HEK293 (cell line): Measurements from ENCODE around the gene HS3ST5.

Source experiments
- CTCF ChIA-PET: fragments of 350-600 bp; formaldehyde crosslinking; extraction: SDS; loops from one replicate; lab custom pipeline; 2021; ENCODE audit warnings: antibody characterized with exemption; lab: Yijun Ruan, JAX
- POLR2A ChIA-PET: fragments of 300-600 bp; formaldehyde crosslinking; extraction: SDS; loops from one replicate; lab custom pipeline; 2020; ENCODE audit warnings: antibody characterized with exemption, inconsistent platforms; lab: Yijun Ruan, JAX
- H3K27ac ChIP-seq: fragments of 200-500 bp; sonication (Bioruptor generic); 2 replicates; pipeline ENCODE4 v1.5.1; 2014; ENCODE audit warnings: low read depth, low read length, control low read depth, inconsistent platforms; ENCODE audit errors: extremely low read depth
- H3K36me3 ChIP-seq, 2 experiments: fragments of 200-500 bp in 1 of 2; sonication (Bioruptor generic) in 1 of 2; 1 replicate in 1 of 2; 2 replicates in 1 of 2; pipeline ENCODE4 v1.5.1; 2014 to 2017; ENCODE audit warnings: inconsistent platforms in 2 of 2, low read length in 2 of 2; ENCODE audit not compliant: control insufficient read depth in 2 of 2, insufficient read depth in 1 of 2
- H3K4me1 ChIP-seq: fragments of 200-500 bp; sonication (Bioruptor generic); 2 replicates; pipeline ENCODE4 v1.5.1; 2014; ENCODE audit warnings: mild to moderate bottlenecking, low read length, inconsistent platforms; ENCODE audit not compliant: control insufficient read depth, insufficient read depth
- H3K4me3 ChIP-seq: 2 replicates; pipeline ENCODE4 v1.5.1; 2011; ENCODE audit warnings: low read depth, mild to moderate bottlenecking, control low read depth, low read length, moderate library complexity
- H3K9me3 ChIP-seq: fragments of 200-500 bp; sonication (Bioruptor generic); 2 replicates; pipeline ENCODE4 v1.5.1; 2014; ENCODE audit warnings: low read depth, low read length, inconsistent platforms; ENCODE audit not compliant: control insufficient read depth, insufficient read depth
- KLF16 ChIP-seq: fragments of 450-650 bp; formaldehyde crosslinking; IDR thresholded peaks from 2 replicates; pipeline ENCODE4 v1.5.1; 2017; ENCODE audit warnings: missing biosample characterization, missing genetic modification characterization
- PBX3 ChIP-seq: sonication (generic); formaldehyde crosslinking; IDR thresholded peaks from 2 replicates; pipeline ENCODE4 v1.8.1; 2022; ENCODE audit warnings: mild to moderate bottlenecking, moderate library complexity, missing genetic modification reagents
- PRDM1 ChIP-seq: fragments of 450-650 bp; formaldehyde crosslinking; IDR thresholded peaks from 2 replicates; pipeline ENCODE4; 2016; ENCODE audit warnings: missing biosample characterization, missing genetic modification characterization
- ZNF133 ChIP-seq: fragments of 450-650 bp; formaldehyde crosslinking; IDR thresholded peaks from 2 replicates; pipeline ENCODE4 v1.5.1; 2016; ENCODE audit warnings: missing biosample characterization, missing genetic modification characterization
- ZNF146 ChIP-seq: fragments of 450-650 bp; formaldehyde crosslinking; IDR thresholded peaks from 2 replicates; pipeline ENCODE4 v1.5.1; 2016; ENCODE audit warnings: missing biosample characterization, missing genetic modification characterization
- ZNF16 ChIP-seq: fragments of 450-650 bp; formaldehyde crosslinking; IDR thresholded peaks from 2 replicates; pipeline ENCODE4 v1.5.1; 2016; ENCODE audit warnings: low read depth, missing biosample characterization, missing genetic modification characterization
- ZNF2 ChIP-seq: fragments of 450-650 bp; formaldehyde crosslinking; IDR thresholded peaks from 2 replicates; pipeline ENCODE4 v1.5.1; 2016; ENCODE audit warnings: missing biosample characterization, missing genetic modification characterization
- ZNF248 ChIP-seq: fragments of 450-650 bp; formaldehyde crosslinking; IDR thresholded peaks from 2 replicates; pipeline ENCODE4 v1.5.1; 2017; ENCODE audit warnings: missing biosample characterization, missing genetic modification characterization
- ZNF335 ChIP-seq: fragments of 450-650 bp; formaldehyde crosslinking; conservative IDR thresholded peaks from 2 replicates; pipeline ENCODE4 v1.5.1; 2016; ENCODE audit warnings: missing biosample characterization, missing genetic modification characterization
- ZNF404 ChIP-seq: fragments of 450-650 bp; formaldehyde crosslinking; IDR thresholded peaks from 2 replicates; pipeline ENCODE4 v1.5.1; 2017; ENCODE audit warnings: missing biosample characterization, missing genetic modification characterization
- ZNF423 ChIP-seq: fragments of 450-650 bp; formaldehyde crosslinking; IDR thresholded peaks from 2 replicates; pipeline ENCODE4 v1.5.1; 2016; ENCODE audit warnings: missing biosample characterization, missing genetic modification characterization
- ZNF488 ChIP-seq: fragments of 450-650 bp; formaldehyde crosslinking; IDR thresholded peaks from 2 replicates; pipeline ENCODE4 v1.5.1; 2016; ENCODE audit warnings: missing biosample characterization, missing genetic modification characterization
- ZNF513 ChIP-seq: fragments of 450-650 bp; IDR thresholded peaks from 2 replicates; pipeline ENCODE4 v1.5.1; 2018; ENCODE audit warnings: missing biosample characterization, missing genetic modification characterization
- ZNF558 ChIP-seq: fragments of 450-650 bp; formaldehyde crosslinking; IDR thresholded peaks from 2 replicates; pipeline ENCODE4 v1.5.1; 2016; ENCODE audit warnings: missing biosample characterization, missing genetic modification characterization
- ZNF596 ChIP-seq: fragments of 450-650 bp; IDR thresholded peaks from 2 replicates; pipeline ENCODE4 v1.5.0; 2018; ENCODE audit warnings: missing biosample characterization, mild to moderate bottlenecking, missing genetic modification characterization, moderate library complexity
- ZNF600 ChIP-seq: fragments of 450-650 bp; formaldehyde crosslinking; IDR thresholded peaks from 2 replicates; pipeline ENCODE4 v1.5.1; 2016; ENCODE audit warnings: missing biosample characterization, missing genetic modification characterization
- ZNF654 ChIP-seq: fragments of 450-650 bp; formaldehyde crosslinking; IDR thresholded peaks from 2 replicates; pipeline ENCODE4 v1.5.1; 2016; ENCODE audit warnings: low read depth, missing biosample characterization, missing genetic modification characterization
- ZNF837 ChIP-seq: fragments of 450-650 bp; formaldehyde crosslinking; IDR thresholded peaks from 2 replicates; pipeline ENCODE4 v1.5.1; 2016; ENCODE audit warnings: missing biosample characterization, missing genetic modification characterization
- ZSCAN30 ChIP-seq: fragments of 450-650 bp; IDR thresholded peaks from 2 replicates; pipeline ENCODE4 v1.5.1; 2018; ENCODE audit warnings: missing biosample characterization, mild to moderate bottlenecking, missing genetic modification characterization, moderate library complexity
- TF ChIP-seq, protein P1 (sequence below): fragments of 450-650 bp; formaldehyde crosslinking; IDR thresholded peaks from 2 replicates; pipeline ENCODE4 v1.5.1; 2016; ENCODE audit warnings: missing biosample characterization, missing genetic modification characterization
- TF ChIP-seq, protein P2 (sequence below): fragments of 450-650 bp; formaldehyde crosslinking; IDR thresholded peaks from 2 replicates; pipeline ENCODE4 v1.5.1; 2016; ENCODE audit warnings: missing biosample characterization, missing genetic modification characterization

The HS3ST5 gene

DNA sequence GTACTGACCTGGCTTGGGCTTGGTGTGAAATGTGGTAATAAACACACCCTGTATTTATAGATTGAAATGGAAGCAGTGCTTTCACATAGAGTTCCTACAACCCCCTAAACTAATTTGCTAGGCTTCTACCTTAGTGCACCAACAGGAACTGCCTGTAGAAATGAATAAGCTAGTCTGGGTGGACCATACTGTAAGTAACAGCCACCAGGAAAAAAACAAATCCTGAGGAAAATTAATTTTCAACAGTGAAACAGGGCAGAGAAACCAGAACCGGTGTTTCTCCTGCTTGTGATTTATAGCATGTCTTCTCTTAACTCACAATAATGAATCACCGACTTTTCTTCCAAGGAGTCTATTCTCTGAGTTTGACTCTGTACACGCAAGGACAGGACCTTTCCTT lies 187.1 kb downstream of the HS3ST5 start (continued):
- no peak for TF ChIP-seq ZNF513 (tag by site-specific recombination)
- TF ChIP-seq ZSCAN30 (tag by site-specific recombination) = no peak
- no peak for TF ChIP-seq ZNF248 (tag by site-specific recombination)
- TF ChIP-seq ZNF2 = no peak
- TF ChIP-seq ZNF558 = no peak
- no peak for TF ChIP-seq ZNF596 (tag by site-specific recombination)

DNA sequence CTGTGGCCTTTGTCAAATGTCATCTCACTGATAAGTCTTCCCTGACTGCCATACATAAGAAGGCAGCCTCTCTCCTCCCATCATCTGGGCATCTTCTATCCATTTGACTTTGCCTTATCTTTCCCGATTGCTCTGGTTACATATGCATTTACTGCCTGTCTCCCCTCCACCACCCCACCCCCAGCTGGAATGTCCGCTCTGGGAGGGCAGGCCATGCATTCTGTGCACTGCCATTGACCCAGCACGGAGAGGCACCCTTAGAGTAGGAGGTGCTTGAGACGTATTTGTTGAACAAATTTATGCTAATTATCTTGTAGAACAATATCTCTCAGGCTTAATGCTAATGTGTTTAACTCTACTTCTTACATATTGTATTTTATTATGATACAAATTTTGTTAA lies 188.0 kb downstream of the HS3ST5 start:
- Histone ChIP-seq H3K36me3 (no peaks in the 10 kb centered on the region), H3K27ac (no peak overlapping the region), H3K9me3 (no peaks in the 10 kb centered on the region), H3K4me3 (no peak overlapping the region), H3K4me1 (no peaks in the 10 kb centered on the region)
- TF ChIP-seq PBX3 (CRISPR knock-in tag) (no peak), ZNF133 (tag by site-specific recombination) (no peak), ZNF654 (tag by site-specific recombination) (no peak), ZNF146 (tag by site-specific recombination) (no peak), ZNF423 (tag by site-specific recombination) (no peak), ZNF404 (tag by site-specific recombination) (no peak), ZNF488 (tag by site-specific recombination) (no peak), KLF16 (tag by site-specific recombination) (no peak)
- TF ChIP-seq, protein P1, sequence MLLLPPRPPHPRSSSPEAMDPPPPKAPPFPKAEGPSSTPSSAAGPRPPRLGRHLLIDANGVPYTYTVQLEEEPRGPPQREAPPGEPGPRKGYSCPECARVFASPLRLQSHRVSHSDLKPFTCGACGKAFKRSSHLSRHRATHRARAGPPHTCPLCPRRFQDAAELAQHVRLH (tag by site-specific recombination) = no peak
- TF ChIP-seq, protein P2, sequence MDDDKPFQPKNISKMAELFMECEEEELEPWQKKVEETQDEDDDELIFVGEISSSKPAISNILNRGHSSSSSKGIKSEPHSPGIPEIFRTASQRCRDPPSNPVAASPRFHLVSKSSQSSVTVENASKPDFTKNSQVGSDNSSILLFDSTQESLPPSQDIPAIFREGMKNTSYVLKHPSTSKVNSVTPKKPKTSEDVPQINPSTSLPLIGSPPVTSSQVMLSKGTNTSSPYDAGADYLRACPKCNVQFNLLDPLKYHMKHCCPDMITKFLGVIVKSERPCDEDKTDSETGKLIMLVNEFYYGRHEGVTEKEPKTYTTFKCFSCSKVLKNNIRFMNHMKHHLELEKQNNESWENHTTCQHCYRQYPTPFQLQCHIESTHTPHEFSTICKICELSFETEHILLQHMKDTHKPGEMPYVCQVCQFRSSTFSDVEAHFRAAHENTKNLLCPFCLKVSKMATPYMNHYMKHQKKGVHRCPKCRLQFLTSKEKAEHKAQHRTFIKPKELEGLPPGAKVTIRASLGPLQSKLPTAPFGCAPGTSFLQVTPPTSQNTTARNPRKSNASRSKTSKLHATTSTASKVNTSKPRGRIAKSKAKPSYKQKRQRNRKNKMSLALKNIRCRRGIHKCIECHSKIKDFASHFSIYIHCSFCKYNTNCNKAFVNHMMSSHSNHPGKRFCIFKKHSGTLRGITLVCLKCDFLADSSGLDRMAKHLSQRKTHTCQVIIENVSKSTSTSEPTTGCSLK (tag by site-specific recombination) = no peak
- POLR2A ChIA-PET = no interaction called here
- CTCF ChIA-PET = no interaction called here

GRCh38 chr6:114153448-114153847 lies 189.4 kb downstream of the HS3ST5 start:
- TF ChIP-seq ZNF335 (tag by site-specific recombination) (no peak), ZNF600 (no peak), ZNF16 (tag by site-specific recombination) (no peak), ZNF837 (tag by site-specific recombination) (no peak), PRDM1 (tag by site-specific recombination) (no peak), ZSCAN30 (tag by site-specific recombination) (no peak)
- Histone ChIP-seq H3K36me3 (no peaks in the 10 kb centered on the region), H3K9me3 (no peaks in the 10 kb centered on the region), H3K27ac (no peak overlapping the region), H3K4me1 (no peaks in the 10 kb centered on the region), H3K4me3 (no peak overlapping the region)
- CTCF ChIA-PET = no interaction called here
- POLR2A ChIA-PET = no interaction called here
